ENCODE data around the gene DEAF1. TPM values are rescaled to one million over a fixed set of nuclear protein-coding genes. Genes with fewer than 3 reads are reported as not detected.
A peak's percentile ranks its signal among the peaks of the same experiment; 100 is the strongest.

Gene DEAF1
- total RNA-seq, 1 experiment from 2014 or later: 46.8 TPM

- Mint-ChIP-seq H3K4me3 (ENCODE audit: unreplicated experiment) (no peak overlapping the region), H3K27ac (ENCODE audit: low read depth, unreplicated experiment) (no peak overlapping the region), H3K27me3 (ENCODE audit: insufficient read depth, unreplicated experiment) (no peaks in the 10 kb centered on the region), H3K4me1 (ENCODE audit: insufficient read depth, unreplicated experiment) (no peaks in the 10 kb centered on the region), H3K9me3 (ENCODE audit: unreplicated experiment) (no peaks in the 10 kb centered on the region), H3K36me3 (ENCODE audit: insufficient read depth, unreplicated experiment) (peaks cover 55% of the 10 kb centered on the region)
- ChIA-PET POLR2A (interaction anchor here (0.6 to 1.1 kb wide), 4 partner anchors 12 to 141 kb away, joined by 3 to 5 read pairs (median 4); no protein-coding TSS in a partner anchor), CTCF (interaction anchor here (0.7 kb wide), 1 partner anchor 191 kb away, joined by 4 read pairs; no protein-coding TSS in a partner anchor)
- TF ChIP-seq CTCF (IDR thresholded peaks at IDR 0.05; ENCODE audit: unreplicated experiment): no peak
- no peak for DNase-seq (ENCODE audit: unreplicated experiment)
- BruUV-seq (replicated peaks): no TSS peak
- intact Hi-C loops (cut with micrococcal nuclease): no loop called here
Observed at GRCh38 chr11:607020-607780, 87.8 kb downstream of the DEAF1 start.

GRCh38 chr11:606245-606644 lies 88.8 kb downstream of the DEAF1 start:
- intact Hi-C loops (cut with micrococcal nuclease): no loop called here
- peaks cover 61% of the 10 kb centered on the region for H3K36me3 Mint-ChIP-seq (ENCODE audit: insufficient read depth, unreplicated experiment)
- CTCF ChIA-PET: no interaction called here
- TF ChIP-seq CTCF (IDR thresholded peaks at IDR 0.05; ENCODE audit: unreplicated experiment): no peak
- DNase-seq (ENCODE audit: unreplicated experiment): peak; percentile 91
- no TSS peak for BruUV-seq (replicated peaks)
- POLR2A ChIA-PET: interaction anchor here (0.6 to 1.4 kb wide), 4 partner anchors 23 to 142 kb away, joined by 3 to 9 read pairs (median 4); no protein-coding TSS in a partner anchor
- H3K27me3 Mint-ChIP-seq (ENCODE audit: insufficient read depth, unreplicated experiment): no peaks in the 10 kb centered on the region
- no peak overlapping the region for H3K27ac Mint-ChIP-seq (ENCODE audit: low read depth, unreplicated experiment)
- H3K4me3 Mint-ChIP-seq (ENCODE audit: unreplicated experiment): no peak overlapping the region
- no peaks in the 10 kb centered on the region for H3K9me3 Mint-ChIP-seq (ENCODE audit: unreplicated experiment)
- H3K4me1 Mint-ChIP-seq (ENCODE audit: insufficient read depth, unreplicated experiment): no peaks in the 10 kb centered on the region

- POLR2A ChIA-PET: interaction anchor here (1.4 kb wide), 1 partner anchor 27 kb away, joined by 9 read pairs; no protein-coding TSS in a partner anchor
- Mint-ChIP-seq H3K4me3 (ENCODE audit: unreplicated experiment) (no peak overlapping the region), H3K4me1 (ENCODE audit: insufficient read depth, unreplicated experiment) (no peaks in the 10 kb centered on the region), H3K27ac (ENCODE audit: low read depth, unreplicated experiment) (no peak overlapping the region), H3K36me3 (ENCODE audit: insufficient read depth, unreplicated experiment) (peaks cover 62% of the 10 kb centered on the region), H3K27me3 (ENCODE audit: insufficient read depth, unreplicated experiment) (no peaks in the 10 kb centered on the region), H3K9me3 (ENCODE audit: unreplicated experiment) (no peaks in the 10 kb centered on the region)
- no TSS peak for BruUV-seq (replicated peaks)
- CTCF ChIA-PET: interaction anchor here (1.4 kb wide), 1 partner anchor 8 kb away, joined by 4 read pairs; no protein-coding TSS in a partner anchor
- intact Hi-C loops (cut with micrococcal nuclease): no loop called here
- no peak for DNase-seq (ENCODE audit: unreplicated experiment)
- TF ChIP-seq CTCF (IDR thresholded peaks at IDR 0.05; ENCODE audit: unreplicated experiment): no peak
Observed at GRCh38 chr11:605286-606129, 89.5 kb downstream of the DEAF1 start.

- Mint-ChIP-seq H3K27me3 (ENCODE audit: insufficient read depth, unreplicated experiment) (no peaks in the 10 kb centered on the region), H3K27ac (ENCODE audit: low read depth, unreplicated experiment) (no peak overlapping the region), H3K4me1 (ENCODE audit: insufficient read depth, unreplicated experiment) (no peaks in the 10 kb centered on the region), H3K4me3 (ENCODE audit: unreplicated experiment) (no peak overlapping the region), H3K36me3 (ENCODE audit: insufficient read depth, unreplicated experiment) (peaks cover 75% of the 10 kb centered on the region), H3K9me3 (ENCODE audit: unreplicated experiment) (no peaks in the 10 kb centered on the region)
- BruUV-seq (replicated peaks): no TSS peak
- intact Hi-C loops (cut with micrococcal nuclease): no loop called here
- ChIA-PET POLR2A (interaction anchor here (0.6 kb wide), 1 partner anchor 67 kb away, joined by 3 read pairs; no protein-coding TSS in a partner anchor), CTCF (interaction anchor here (0.6 kb wide), 1 partner anchor 39 kb away, joined by 3 read pairs; no protein-coding TSS in a partner anchor)
- TF ChIP-seq CTCF (IDR thresholded peaks at IDR 0.05; ENCODE audit: unreplicated experiment): no peak
- no peak for DNase-seq (ENCODE audit: unreplicated experiment)
Observed at GRCh38 chr11:603154-603553, 91.9 kb downstream of the DEAF1 start.
